Gastroesophageal sphincter (tissue), 3 donors: ENCODE results near the gene MEF2C.

Experiments used
- POLR2A ChIP-seq, 2 donors: fragments of 450-650 bp; IDR thresholded peaks; one replicate each; pipeline ENCODE4 v1.6.1; 2017; ENCODE audit warnings: antibody characterized with exemption in 2 of 2, mild to moderate bottlenecking in 2 of 2, moderate library complexity in 1 of 2
- POLR2AphosphoS5 ChIP-seq: sonication (generic); formaldehyde crosslinking; IDR thresholded peaks from one replicate; pipeline ENCODE4 v1.6.1; 2017; ENCODE audit warnings: antibody characterized with exemption
- TF ChIP-seq, protein P1 (sequence below), 4 experiments: fragments of 200-600 bp in 2 of 4; fragments of 450-650 bp in 2 of 4; sonication (generic) in 1 of 4; IDR thresholded peaks; one replicate each; pipeline ENCODE4 v1.5.1; 2017 to 2019; ENCODE audit warnings: antibody characterized with exemption in 4 of 4, mild to moderate bottlenecking in 2 of 4, moderate library complexity in 2 of 4

DNA sequence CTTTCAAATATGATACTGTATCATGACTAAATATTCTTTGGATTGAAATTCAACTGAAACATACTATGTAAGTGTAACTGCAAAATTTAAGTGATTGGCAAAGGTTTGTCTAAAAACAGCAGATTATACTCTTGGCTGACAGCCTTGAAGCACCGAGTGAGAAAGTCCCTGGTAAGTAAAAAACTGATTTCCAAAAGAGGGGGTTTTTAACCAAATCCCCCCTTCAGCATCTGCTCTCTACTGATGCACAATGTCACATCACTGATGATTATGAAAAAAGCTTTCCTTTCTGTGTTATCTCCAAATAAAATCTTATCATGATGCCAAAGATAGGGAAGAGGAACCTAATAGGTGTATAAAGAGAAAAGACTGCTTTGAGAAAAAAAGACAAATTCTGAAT, 141.0 kb downstream of the MEF2C start:
- TF ChIP-seq POLR2AphosphoS5 = no peak
- TF ChIP-seq, protein P1, sequence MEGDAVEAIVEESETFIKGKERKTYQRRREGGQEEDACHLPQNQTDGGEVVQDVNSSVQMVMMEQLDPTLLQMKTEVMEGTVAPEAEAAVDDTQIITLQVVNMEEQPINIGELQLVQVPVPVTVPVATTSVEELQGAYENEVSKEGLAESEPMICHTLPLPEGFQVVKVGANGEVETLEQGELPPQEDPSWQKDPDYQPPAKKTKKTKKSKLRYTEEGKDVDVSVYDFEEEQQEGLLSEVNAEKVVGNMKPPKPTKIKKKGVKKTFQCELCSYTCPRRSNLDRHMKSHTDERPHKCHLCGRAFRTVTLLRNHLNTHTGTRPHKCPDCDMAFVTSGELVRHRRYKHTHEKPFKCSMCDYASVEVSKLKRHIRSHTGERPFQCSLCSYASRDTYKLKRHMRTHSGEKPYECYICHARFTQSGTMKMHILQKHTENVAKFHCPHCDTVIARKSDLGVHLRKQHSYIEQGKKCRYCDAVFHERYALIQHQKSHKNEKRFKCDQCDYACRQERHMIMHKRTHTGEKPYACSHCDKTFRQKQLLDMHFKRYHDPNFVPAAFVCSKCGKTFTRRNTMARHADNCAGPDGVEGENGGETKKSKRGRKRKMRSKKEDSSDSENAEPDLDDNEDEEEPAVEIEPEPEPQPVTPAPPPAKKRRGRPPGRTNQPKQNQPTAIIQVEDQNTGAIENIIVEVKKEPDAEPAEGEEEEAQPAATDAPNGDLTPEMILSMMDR (IDR thresholded peaks at IDR 0.05) = no peak
- TF ChIP-seq POLR2A (IDR thresholded peaks at IDR 0.05) = no peak
